GM10847 (cell line): ENCODE results near the gene STPG3.

ENCODE experiments used
- POLR2A ChIP-seq: IDR thresholded peaks from 2 replicates; pipeline ENCODE4 v1.6.1; 2011; ENCODE audit not compliant: insufficient read length; ENCODE audit errors: extremely low read depth

Gene STPG3

DNA sequence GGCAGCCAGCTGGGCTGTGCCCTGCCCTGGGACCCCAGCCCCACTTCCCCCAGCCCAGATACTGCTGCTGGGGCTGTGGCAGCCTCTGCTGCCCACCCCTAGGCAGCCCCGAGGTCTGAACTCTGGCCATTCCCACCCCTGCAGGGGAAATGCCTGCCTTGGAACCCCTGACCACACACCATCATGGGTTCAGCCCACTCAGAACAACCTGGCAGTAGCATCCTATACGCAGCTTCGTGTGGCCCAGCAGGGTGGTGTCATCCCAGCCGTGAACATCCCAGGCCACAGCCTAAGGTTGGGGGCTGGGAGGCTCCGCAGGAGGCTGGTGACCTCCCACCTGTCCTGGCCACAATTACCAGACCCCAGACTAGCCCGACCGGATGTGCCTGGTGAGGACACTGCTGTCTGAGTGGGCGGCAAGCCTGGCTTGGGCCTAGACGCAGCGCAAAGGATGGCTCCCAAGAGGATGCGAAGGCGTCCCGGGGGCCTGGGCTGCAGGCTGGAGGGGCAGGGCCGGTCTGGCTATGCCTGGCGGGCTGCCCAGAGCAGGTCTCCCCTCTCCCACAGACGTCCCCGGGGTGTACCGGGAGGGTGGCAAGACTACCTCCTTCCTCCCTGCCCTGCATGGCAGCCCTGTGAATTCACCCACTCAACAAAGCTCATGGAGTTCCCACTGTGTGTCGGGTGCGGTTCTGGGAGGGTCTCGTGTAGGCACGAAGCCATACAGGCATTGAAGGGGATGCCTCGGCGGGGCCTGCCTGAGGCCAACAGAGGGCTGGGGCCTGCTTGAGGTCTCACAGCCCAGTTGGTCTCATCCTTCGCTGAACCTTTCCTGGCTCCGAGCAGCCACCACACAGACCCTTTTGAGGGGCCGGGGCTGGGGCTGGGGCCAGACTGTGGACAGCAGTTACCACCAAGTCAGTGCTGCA is 21.9 kb upstream of the STPG3 start:
- TF ChIP-seq POLR2A, result no peak

GRCh38 chr9:137229903-137230704 is 21.0 kb upstream of the STPG3 start:
- TF ChIP-seq POLR2A, result no peak

DNA sequence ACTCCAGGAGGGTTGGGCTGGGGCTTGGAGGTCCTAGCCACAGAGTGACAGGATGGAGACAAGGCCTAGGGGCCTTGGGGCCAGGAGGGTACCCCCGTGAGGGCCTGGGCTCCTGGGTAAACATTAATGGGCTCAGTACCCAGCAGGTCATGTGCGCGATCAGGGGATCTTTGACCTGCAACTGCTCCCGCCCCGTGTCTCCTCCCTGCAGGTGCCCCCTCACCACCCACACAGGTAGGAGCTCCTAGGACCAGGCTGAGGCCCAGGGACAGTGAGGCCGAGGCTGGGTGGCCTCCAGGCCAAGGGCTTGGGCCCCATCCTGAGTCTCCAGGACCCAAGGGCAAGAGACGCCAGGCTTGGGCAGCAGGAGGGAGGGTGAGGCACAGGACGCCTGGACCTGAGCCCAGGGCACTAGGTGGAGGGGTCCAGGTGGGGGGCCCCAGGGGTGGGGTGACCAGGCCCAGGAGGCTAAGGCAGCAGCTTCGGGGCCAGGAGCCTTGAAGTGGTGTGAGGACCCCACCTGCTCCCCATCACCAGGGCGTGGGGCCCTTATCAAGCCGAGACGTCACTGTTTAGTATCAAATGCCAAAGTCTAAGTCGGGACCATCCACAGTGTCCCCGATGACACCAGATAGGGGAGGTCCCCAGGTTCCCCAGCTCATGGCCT is 20.2 kb upstream of the STPG3 start, which contains the start of gene SLC34A3:
SLC34A3 (plus strand) TSS at position 197 of the 667 bp plus-strand sequence. CDS start 802 bp downstream, outside the sequence.
- no peak for TF ChIP-seq POLR2A

DNA sequence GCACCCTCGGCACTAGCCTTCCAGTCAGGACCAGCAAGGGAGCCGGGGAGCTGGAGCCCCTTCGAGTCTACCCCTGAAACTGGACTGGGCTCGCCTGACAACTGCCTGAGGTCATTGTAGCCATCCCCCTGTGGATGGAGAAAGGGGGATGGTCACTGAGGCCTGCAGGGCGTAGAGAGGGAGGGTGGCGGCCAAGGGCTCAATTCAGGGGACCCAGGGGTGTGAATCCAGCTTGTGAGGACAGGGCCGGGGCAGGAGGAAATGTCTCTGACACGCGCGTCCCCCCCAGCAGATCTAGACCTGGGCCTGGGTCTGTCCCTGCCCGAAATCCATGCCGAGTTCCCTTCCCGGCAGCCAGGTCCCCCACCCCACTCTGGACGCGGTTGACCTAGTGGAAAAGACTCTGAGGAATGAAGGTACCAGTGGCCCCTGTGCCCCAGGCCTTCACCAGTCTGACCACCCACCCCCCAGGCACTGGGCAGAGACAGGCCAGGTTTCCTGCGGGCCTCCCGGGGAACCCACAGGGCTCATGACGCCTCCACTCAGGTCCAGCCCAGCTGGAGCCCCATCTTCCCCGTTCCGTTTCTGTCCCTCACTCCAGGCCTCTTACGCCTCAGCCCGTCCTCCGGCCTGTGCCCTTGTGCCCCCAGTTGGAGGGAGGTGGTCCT is 19.6 kb upstream of the STPG3 start:
- TF ChIP-seq POLR2A, result no peak

DNA sequence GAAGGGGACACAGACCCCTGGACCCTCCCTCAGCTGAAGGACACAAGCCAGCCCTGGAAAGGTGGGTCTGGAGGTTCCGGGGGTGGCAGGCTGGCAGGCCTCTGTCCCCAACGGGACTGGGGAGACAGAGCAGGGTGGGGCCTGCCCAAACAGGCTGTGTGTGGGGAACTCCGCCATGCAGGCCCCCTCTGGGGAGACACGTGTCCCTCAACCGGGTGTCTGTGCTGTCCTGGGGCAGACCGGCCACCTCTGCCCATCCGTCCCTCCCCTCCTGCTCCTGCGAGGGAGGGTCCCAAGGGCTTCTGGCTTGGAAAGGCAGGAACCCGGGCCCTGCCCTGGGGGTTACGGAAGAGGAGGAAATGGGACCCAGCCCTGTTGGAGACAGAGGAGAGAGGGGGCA is 19.0 kb upstream of the STPG3 start:
- no peak for TF ChIP-seq POLR2A

DNA sequence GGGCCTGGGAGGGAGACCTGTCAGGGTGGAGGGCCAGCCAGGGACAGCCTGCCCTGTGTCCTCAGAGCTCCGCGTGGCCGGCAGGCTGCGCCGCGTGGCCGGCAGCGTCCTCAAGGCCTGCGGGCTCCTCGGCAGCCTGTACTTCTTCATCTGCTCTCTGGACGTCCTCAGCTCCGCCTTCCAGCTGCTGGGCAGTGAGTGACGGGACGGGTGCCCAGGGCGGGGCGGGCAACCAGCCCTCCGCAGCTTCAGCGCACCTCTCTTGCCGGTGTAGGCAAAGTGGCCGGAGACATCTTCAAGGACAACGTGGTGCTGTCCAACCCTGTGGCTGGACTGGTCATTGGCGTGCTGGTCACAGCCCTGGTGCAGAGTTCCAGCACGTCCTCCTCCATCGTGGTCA is 18.6 kb upstream of the STPG3 start:
- no peak for TF ChIP-seq POLR2A

GRCh38 chr9:137233143-137233980 is 17.7 kb upstream of the STPG3 start:
- no peak for TF ChIP-seq POLR2A

DNA sequence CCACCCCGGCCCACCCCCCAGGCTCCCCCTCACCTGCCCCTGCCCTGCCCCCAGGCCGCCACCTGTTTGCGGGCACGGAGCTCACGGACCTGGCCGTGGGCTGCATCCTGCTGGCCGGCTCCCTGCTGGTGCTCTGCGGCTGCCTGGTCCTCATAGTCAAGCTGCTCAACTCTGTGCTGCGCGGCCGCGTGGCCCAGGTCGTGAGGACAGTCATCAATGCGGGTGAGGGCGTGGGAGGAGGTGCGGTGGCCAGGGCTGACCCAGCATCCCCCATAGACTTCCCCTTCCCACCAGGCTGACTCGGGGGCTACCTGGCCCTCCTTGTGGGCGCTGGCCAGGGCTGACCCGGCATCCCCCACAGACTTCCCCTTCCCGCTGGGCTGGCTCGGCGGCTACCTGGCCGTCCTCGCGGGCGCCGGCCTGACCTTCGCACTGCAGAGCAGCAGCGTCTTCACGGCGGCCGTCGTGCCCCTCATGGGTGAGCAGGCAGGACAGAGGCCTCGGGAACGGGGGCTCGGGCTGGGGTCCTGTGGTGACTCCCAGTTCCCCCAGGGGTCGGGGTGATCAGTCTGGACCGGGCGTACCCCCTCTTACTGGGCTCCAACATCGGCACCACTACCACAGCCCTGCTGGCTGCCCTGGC is 16.9 kb upstream of the STPG3 start:
- TF ChIP-seq POLR2A, result no peak

DNA sequence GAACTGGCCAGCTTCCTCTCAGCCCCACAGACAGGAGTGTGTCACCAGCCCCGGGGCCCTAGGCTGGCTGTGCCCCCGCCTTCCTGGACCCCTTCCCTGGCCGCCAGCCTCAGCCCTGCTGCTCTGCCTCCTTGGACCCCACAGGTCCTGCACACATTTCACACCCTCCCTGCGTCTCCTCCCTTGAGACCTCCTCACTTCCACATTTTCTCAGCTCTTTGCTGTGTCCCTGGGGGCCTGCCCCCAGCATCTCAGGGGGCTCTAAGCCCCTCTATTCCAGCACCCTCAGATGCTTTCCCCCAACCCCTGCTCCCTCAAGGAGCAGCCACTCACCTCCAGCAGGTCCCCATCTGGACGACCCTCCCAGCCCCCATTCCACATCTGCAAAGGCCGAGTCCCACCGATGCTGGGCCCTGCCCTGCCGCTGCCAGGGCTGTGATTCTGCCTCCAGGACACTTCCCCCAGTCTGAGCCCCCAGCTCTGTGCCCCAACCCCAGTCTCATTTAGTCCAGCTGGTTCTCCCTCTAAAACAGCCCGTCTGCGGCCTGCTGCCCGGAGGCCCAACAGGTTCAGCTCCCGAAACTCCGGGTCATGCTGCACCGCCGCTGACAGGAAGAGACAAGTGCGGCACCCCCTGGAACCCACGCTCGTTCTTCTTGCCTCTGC is 16.2 kb upstream of the STPG3 start:
- TF ChIP-seq POLR2A, result no peak

- TF ChIP-seq POLR2A, result no peak
These were observed 15.5 kb upstream of the STPG3 start for GRCh38 chr9:137235424-137236237.

- no peak for TF ChIP-seq POLR2A
These were observed 14.7 kb upstream of the STPG3 start for GRCh38 chr9:137236238-137236935.
